ENCODE measurements around the gene WAPL.

WAPL gene

DNA sequence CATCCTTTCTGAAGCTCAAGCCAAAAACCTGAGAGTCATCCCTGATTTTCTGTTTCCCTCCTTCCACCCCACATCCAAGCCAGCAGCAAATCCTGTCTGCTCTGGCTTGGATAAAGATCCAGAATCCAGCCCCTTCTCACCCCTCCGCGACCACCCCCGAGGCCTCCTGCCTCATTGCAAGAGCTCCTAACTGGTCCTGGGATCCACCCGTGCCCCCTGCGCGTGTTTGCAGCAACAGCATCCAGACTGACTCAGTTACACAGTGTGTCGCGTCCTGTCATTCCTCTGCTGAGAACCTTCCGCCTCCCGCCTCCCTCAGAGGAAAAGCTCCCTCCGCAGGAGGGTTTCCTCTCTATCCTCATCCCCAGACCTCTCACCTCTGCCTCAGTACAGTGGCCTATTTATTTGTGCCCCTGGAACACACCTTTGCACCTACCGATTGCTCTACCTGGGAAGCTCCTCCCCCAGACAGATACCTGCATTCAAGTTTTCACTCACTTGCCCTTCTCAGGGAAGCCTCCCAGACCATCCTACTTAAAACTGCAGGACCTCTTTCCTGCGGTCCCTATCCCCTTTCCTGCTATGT lies 133.4 kb downstream of the WAPL start:
- no peak for DNase-seq

DNA sequence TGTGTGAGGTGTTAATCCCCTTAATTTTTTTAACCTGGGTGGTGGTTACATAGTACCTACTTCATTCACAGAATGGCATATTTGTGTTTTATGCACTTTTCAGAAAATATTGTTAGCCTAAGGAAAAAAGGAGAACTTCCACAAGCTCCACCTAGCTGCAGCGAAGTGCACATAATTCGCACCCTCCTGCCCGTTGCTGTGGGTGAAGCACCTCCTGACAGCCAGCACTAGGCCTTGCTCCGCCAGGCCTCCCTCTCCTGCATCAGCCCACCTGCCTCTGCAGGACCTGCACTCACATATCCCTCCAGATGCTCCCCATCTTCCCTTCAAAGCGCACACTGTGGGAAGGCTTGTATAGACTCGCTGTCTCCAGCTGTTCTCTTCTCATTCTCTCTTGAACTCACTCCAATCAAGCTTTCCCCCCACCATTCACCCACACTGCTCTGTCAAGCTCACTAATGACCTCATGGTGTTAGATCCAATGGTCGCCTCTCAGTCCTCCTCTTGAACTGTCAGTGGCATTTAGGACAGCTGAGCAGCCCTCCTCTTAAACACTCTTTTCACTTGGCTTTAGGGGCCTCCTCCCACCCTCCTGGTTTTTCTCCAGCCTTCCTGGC lies 134.3 kb downstream of the WAPL start:
- DNase-seq: no peak

DNA sequence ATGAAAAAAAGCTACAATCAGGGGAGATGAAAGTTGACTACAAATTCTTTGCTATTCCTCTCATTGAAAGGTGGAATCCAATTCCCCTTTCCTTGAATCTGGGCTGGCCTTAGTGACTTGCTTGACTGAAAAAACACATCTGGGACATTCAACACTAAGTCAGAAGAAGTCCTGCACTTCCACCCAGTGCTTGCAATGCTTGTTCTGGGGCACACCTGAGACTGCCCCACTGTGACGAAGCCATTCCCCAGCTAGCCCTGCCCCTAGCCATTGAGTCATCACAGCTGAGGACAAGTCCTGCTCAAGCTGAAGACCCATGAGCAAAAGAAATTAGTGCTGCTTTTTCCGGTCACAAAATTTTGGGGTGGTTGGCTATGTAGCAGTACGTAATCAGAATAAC lies 135.8 kb downstream of the WAPL start:
- no peak for DNase-seq

All from NCI-H2081 (cell line).